Epithelial cell of proximal tubule (primary cell): ENCODE results near the gene STXBP5. TPM values are rescaled to one million over a fixed set of nuclear protein-coding genes. Genes with fewer than 3 reads are reported as not detected.

Experiments
- DNase-seq: peaks from one replicate; pipeline ENCODE4 v3.0.0-alpha.2; 2011; ENCODE audit warnings: low read depth
- H3K4me3 ChIP-seq: 2 replicates; pipeline ENCODE4 v1.5.1; 2011; ENCODE audit warnings: low read depth, mild to moderate bottlenecking, low read length
- CTCF ChIP-seq: conservative IDR thresholded peaks from 2 replicates; pipeline ENCODE4 v1.5.1; 2012; ENCODE audit warnings: low read depth, mild to moderate bottlenecking, low read length
- total RNA-seq: library from RNA; depleted of rRNA; stranded (reverse); fragments of >200 nt; gene quantifications from 2 replicates; pipeline ENCODE4 v1.2.3, GENCODE V29; 2015

STXBP5 gene
- total RNA-seq, 1 donor from 2014 or later, result 16.3 TPM

- no peak for DNase-seq
- H3K4me3 ChIP-seq, result no peak overlapping the region
- no peak for TF ChIP-seq CTCF
These were observed 69.8 kb downstream of the STXBP5 start for GRCh38 chr6:147274012-147274411.

GRCh38 chr6:147274776-147275175 is 70.6 kb downstream of the STXBP5 start:
- no peak overlapping the region for H3K4me3 ChIP-seq
- no peak for DNase-seq
- TF ChIP-seq CTCF, result no peak

GRCh38 chr6:147278891-147279290 is 74.7 kb downstream of the STXBP5 start:
- no peak for DNase-seq
- no peak for TF ChIP-seq CTCF
- H3K4me3 ChIP-seq, result no peak overlapping the region

- no peak for TF ChIP-seq CTCF
- H3K4me3 ChIP-seq, result no peak overlapping the region
- DNase-seq, result no peak
These were observed 75.2 kb downstream of the STXBP5 start for GRCh38 chr6:147279427-147279826.

GRCh38 chr6:147281895-147282565 is 77.8 kb downstream of the STXBP5 start:
- no peak for TF ChIP-seq CTCF
- no peak for DNase-seq
- H3K4me3 ChIP-seq, result no peak overlapping the region

- TF ChIP-seq CTCF, result no peak
- no peak overlapping the region for H3K4me3 ChIP-seq
- no peak for DNase-seq
These were observed 78.3 kb downstream of the STXBP5 start for GRCh38 chr6:147282566-147282959.

- TF ChIP-seq CTCF, result no peak
- H3K4me3 ChIP-seq, result no peak overlapping the region
- DNase-seq, result no peak
These were observed 79.2 kb downstream of the STXBP5 start for GRCh38 chr6:147283460-147283859.
